Stimulated activated memory B cell treated with anti-CD40 and anti-IgM and Interleukin-4, amounts not matched to agents 10 μg/mL and 1 μg/mL and 100 μg/mL, for 72 hours (primary cell): ENCODE results near the gene PCDHB9.
A peak's percentile ranks its signal among the peaks of the same experiment; 100 is the strongest.
"Not testable (repeated sequence)": the region's sequence is repeated elsewhere in the genome, so short reads cannot be mapped to it uniquely, and the experiment has no call there.

Experiments used
- ATAC-seq: fragments of 150-1000 bp; cut with Tn5 transposase; 2 replicates; pipeline ENCODE4 v1.10.0; 2021
- H3K27ac Mint-ChIP-seq: one replicate; pipeline ENCODE4 v1.8.0; 2022; ENCODE audit warnings: mild to moderate bottlenecking, mixed read lengths
- H3K27me3 Mint-ChIP-seq: one replicate; pipeline ENCODE4 v1.8.0; 2022; ENCODE audit warnings: mixed read lengths
- H3K36me3 Mint-ChIP-seq: one replicate; pipeline ENCODE4 v1.8.0; 2022; ENCODE audit warnings: mixed read lengths
- H3K4me1 Mint-ChIP-seq: one replicate; pipeline ENCODE4 v1.8.0; 2022; ENCODE audit warnings: mixed read lengths
- H3K4me3 Mint-ChIP-seq: one replicate; pipeline ENCODE4 v1.8.0; 2022; ENCODE audit warnings: mild to moderate bottlenecking, moderate library complexity, mixed read lengths
- H3K9me3 Mint-ChIP-seq: one replicate; pipeline ENCODE4 v1.8.0; 2022; ENCODE audit warnings: mixed read lengths

Gene PCDHB9

DNA sequence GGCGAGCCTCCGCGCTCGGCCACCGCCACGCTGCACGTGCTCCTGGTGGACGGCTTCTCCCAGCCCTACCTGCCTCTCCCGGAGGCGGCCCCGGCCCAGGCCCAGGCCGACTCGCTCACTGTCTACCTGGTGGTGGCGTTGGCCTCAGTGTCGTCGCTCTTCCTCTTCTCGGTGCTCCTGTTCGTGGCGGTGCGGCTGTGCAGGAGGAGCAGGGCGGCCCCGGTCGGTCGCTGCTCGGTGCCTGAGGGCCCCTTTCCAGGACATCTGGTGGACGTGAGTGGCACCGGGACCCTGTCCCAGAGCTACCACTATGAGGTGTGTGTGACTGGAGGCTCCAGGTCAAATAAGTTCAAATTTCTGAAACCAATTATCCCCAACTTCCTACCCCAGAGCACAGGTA lies 23.9 kb downstream of the PCDHB9 start:
- peaks cover 54% of the 10 kb centered on the region for H3K27me3 Mint-ChIP-seq
- not testable (repeated sequence) for H3K36me3 Mint-ChIP-seq

GRCh38 chr5:141213656-141214339 lies 26.8 kb downstream of the PCDHB9 start, which contains the start of gene PCDHB13:
PCDHB13 (plus strand) TSS chr5:141213919; CDS start chr5:141214124, 205 bp downstream.
- Mint-ChIP-seq H3K9me3 (peaks cover 19% of the 10 kb centered on the region), H3K27me3 (peaks cover 46% of the 10 kb centered on the region)
- H3K27ac Mint-ChIP-seq, ATAC-seq, H3K4me3 Mint-ChIP-seq, H3K4me1 Mint-ChIP-seq, H3K36me3 Mint-ChIP-seq: not testable (repeated sequence)

More for the DNA sequence above, 23.9 kb downstream of the PCDHB9 start:
- H3K9me3 Mint-ChIP-seq: peaks cover 11% of the 10 kb centered on the region
- not testable (repeated sequence) for H3K4me3 Mint-ChIP-seq, H3K27ac Mint-ChIP-seq, ATAC-seq, H3K4me1 Mint-ChIP-seq

DNA sequence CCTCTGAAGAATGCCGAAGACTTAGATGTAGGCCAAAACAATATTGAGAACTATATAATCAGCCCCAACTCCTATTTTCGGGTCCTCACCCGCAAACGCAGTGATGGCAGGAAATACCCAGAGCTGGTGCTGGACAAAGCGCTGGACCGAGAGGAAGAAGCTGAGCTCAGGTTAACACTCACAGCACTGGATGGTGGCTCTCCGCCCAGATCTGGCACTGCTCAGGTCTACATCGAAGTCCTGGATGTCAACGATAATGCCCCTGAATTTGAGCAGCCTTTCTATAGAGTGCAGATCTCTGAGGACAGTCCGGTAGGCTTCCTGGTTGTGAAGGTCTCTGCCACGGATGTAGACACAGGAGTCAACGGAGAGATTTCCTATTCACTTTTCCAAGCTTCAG lies 27.6 kb downstream of the PCDHB9 start:
- not testable (repeated sequence) for H3K36me3 Mint-ChIP-seq, H3K4me1 Mint-ChIP-seq, H3K27ac Mint-ChIP-seq, ATAC-seq, H3K4me3 Mint-ChIP-seq
- H3K27me3 Mint-ChIP-seq: peaks cover 49% of the 10 kb centered on the region
- peaks cover 23% of the 10 kb centered on the region for H3K9me3 Mint-ChIP-seq

GRCh38 chr5:141215504-141215903 lies 28.5 kb downstream of the PCDHB9 start:
- H3K27ac Mint-ChIP-seq, H3K36me3 Mint-ChIP-seq, ATAC-seq, H3K4me1 Mint-ChIP-seq, H3K4me3 Mint-ChIP-seq: not testable (repeated sequence)
- peaks cover 29% of the 10 kb centered on the region for H3K9me3 Mint-ChIP-seq
- H3K27me3 Mint-ChIP-seq: peaks cover 59% of the 10 kb centered on the region

- H3K9me3 Mint-ChIP-seq: peaks cover 27% of the 10 kb centered on the region
- not testable (repeated sequence) for H3K36me3 Mint-ChIP-seq, H3K4me1 Mint-ChIP-seq, ATAC-seq, H3K27ac Mint-ChIP-seq, H3K4me3 Mint-ChIP-seq
- peaks cover 64% of the 10 kb centered on the region for H3K27me3 Mint-ChIP-seq
Observed at GRCh38 chr5:141216035-141216434, 29.1 kb downstream of the PCDHB9 start.

DNA sequence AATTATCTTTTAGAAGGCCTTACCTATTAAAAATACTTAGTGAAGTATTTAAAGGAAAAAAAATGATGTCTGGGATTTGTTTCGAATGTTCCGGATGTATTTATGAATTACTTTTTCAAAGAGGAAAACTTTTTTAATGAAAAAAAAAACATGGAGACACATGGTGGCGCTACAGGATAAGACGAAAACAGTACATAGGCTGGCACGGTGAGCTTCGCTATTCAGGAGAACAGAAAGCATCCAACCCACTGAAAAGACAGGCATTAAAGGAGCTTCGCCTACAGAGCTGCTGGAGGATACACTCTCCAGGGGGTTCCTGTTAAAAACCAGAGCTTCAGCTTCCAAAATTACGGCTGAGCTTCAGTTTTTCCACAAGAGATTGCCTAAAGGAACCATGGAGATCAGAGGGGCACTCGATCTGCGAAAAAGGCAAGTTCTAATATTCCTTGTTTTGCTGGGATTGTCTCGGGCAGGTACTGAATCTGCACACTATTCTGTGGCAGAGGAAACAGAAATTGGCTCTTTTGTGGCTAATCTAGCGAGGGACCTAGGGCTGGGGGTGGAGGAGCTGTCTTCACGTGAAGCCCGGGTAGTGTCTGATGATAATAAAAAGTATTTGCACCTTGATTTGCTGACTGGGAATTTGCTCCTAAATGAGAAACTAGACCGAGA lies 36.3 kb downstream of the PCDHB9 start, which contains the start of gene PCDHB14:
Gene PCDHB14, plus strand, starts transcription at position 232 of the 672 bp plus-strand sequence. Its CDS starts 163 bp downstream, at position 395.
- Mint-ChIP-seq H3K36me3 (no peaks in the 10 kb centered on the region), H3K27me3 (peaks cover 40% of the 10 kb centered on the region), H3K9me3 (peaks cover 22% of the 10 kb centered on the region), H3K27ac (no peak within 1 kb of the TSS), H3K4me1 (no peaks in the 10 kb centered on the region), H3K4me3 (peak within 1 kb of the TSS; percentile 21)
- no peak for ATAC-seq

GRCh38 chr5:141224844-141225243 lies 37.9 kb downstream of the PCDHB9 start:
- Mint-ChIP-seq H3K9me3 (peaks cover 15% of the 10 kb centered on the region), H3K27me3 (peaks cover 27% of the 10 kb centered on the region)
- H3K27ac Mint-ChIP-seq, H3K4me1 Mint-ChIP-seq, ATAC-seq, H3K4me3 Mint-ChIP-seq, H3K36me3 Mint-ChIP-seq: not testable (repeated sequence)

DNA sequence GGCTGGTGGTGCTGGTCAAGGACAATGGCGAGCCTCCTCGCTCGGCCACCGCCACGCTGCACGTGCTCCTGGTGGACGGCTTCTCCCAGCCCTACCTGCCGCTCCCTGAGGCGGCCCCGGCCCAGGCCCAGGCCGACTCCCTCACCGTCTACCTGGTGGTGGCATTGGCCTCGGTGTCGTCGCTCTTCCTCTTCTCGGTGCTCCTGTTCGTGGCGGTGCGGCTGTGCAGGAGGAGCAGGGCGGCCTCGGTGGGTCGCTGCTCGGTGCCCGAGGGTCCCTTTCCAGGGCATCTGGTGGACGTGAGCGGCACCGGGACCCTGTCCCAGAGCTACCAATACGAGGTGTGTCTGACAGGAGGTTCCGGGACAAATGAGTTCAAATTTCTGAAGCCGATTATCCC lies 38.5 kb downstream of the PCDHB9 start:
- Mint-ChIP-seq H3K27me3 (peaks cover 21% of the 10 kb centered on the region), H3K9me3 (peaks cover 10% of the 10 kb centered on the region)
- not testable (repeated sequence) for ATAC-seq, H3K36me3 Mint-ChIP-seq, H3K4me1 Mint-ChIP-seq, H3K4me3 Mint-ChIP-seq, H3K27ac Mint-ChIP-seq

GRCh38 chr5:141234109-141234667 lies 47.2 kb downstream of the PCDHB9 start:
- Mint-ChIP-seq H3K27ac (no peak overlapping the region), H3K4me3 (no peak overlapping the region), H3K36me3 (no peaks in the 10 kb centered on the region), H3K4me1 (no peaks in the 10 kb centered on the region), H3K9me3 (peaks cover 24% of the 10 kb centered on the region), H3K27me3 (peaks cover 22% of the 10 kb centered on the region)
- no peak for ATAC-seq

DNA sequence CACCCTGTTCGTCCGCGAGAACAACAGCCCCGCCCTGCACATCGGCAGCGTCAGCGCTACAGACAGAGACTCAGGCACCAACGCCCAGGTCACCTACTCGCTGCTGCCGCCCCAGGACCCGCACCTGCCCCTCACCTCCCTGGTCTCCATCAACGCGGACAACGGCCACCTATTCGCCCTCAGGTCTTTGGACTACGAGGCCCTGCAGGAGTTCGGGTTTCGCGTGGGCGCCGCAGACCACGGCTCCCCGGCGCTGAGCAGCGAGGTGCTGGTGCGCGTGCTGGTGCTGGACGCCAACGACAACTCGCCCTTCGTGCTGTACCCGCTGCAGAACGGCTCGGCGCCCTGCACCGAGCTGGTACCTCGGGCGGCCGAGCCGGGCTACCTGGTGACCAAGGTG lies 49.0 kb downstream of the PCDHB9 start:
- not testable (repeated sequence) for ATAC-seq, H3K27ac Mint-ChIP-seq, H3K4me1 Mint-ChIP-seq, H3K4me3 Mint-ChIP-seq, H3K36me3 Mint-ChIP-seq
- H3K9me3 Mint-ChIP-seq: peaks cover 33% of the 10 kb centered on the region
- peaks cover 22% of the 10 kb centered on the region for H3K27me3 Mint-ChIP-seq

- H3K4me3 Mint-ChIP-seq: no peak overlapping the region
- no peaks in the 10 kb centered on the region for H3K4me1 Mint-ChIP-seq
- H3K36me3 Mint-ChIP-seq: peaks cover 6% of the 10 kb centered on the region
- ATAC-seq: no peak
- H3K9me3 Mint-ChIP-seq: peaks cover 32% of the 10 kb centered on the region
- H3K27ac Mint-ChIP-seq: no peak overlapping the region
- peaks cover 22% of the 10 kb centered on the region for H3K27me3 Mint-ChIP-seq
Observed at GRCh38 chr5:141236516-141237313, 49.8 kb downstream of the PCDHB9 start.
